CD8-positive, alpha-beta memory T cell (primary cell): Measurements from ENCODE around the gene FRMD4A. TPM values are rescaled to one million over a fixed set of nuclear protein-coding genes. Genes with fewer than 3 reads are reported as not detected.
A peak's percentile ranks its signal among the peaks of the same experiment; 100 is the strongest.
"Not testable (repeated sequence)": the region's sequence is repeated elsewhere in the genome, so short reads cannot be mapped to it uniquely, and the experiment has no call there.

Experiments used
- CTCF ChIA-PET: fragments of 350-600 bp; sonication (Branson Sonifier 250); formaldehyde crosslinking; loops from one replicate; lab custom pipeline; 2021; ENCODE audit warnings: antibody characterized with exemption; lab: Charles Lee
- POLR2A ChIA-PET: fragments of 350-600 bp; sonication (Branson Sonifier 250); formaldehyde crosslinking; loops from one replicate; lab custom pipeline; 2021; ENCODE audit warnings: antibody characterized with exemption; lab: Charles Lee
- DNase-seq, 5 donors: peaks; one replicate each; pipeline versions ENCODE4 v3.0.0 to v3.0.0-alpha.2; 2020 to 2022; ENCODE audit warnings: mixed read lengths in 1 of 5
- H3K27ac ChIP-seq: one replicate; pipeline ENCODE4 v1.7.0; 2013; ENCODE audit warnings: low read depth, mild to moderate bottlenecking, low read length, moderate library complexity
- H3K27me3 ChIP-seq: 2 replicates; pipeline ENCODE4 v1.7.0; 2013; ENCODE audit warnings: low read length, mild to moderate bottlenecking; ENCODE audit not compliant: insufficient read depth, poor library complexity, severe bottlenecking
- H3K36me3 ChIP-seq: 2 replicates; pipeline ENCODE4 v1.7.0; 2013; ENCODE audit warnings: mild to moderate bottlenecking, low read length, moderate library complexity; ENCODE audit not compliant: insufficient read depth
- H3K4me1 ChIP-seq: 2 replicates; pipeline ENCODE4 v1.7.0; 2013; ENCODE audit warnings: mild to moderate bottlenecking, low read length, moderate library complexity; ENCODE audit not compliant: insufficient read depth
- H3K4me3 ChIP-seq: 2 replicates; pipeline ENCODE4 v1.7.0; 2013; ENCODE audit warnings: mild to moderate bottlenecking, low read length
- H3K9me3 ChIP-seq: 2 replicates; pipeline ENCODE4 v1.7.0; 2013; ENCODE audit warnings: mild to moderate bottlenecking, low read length
- H3K27ac Mint-ChIP-seq, 8 donors: one replicate each; pipeline ENCODE4 v1.8.0; 2020 to 2021; ENCODE audit warnings: mixed read lengths in 8 of 8, mild to moderate bottlenecking in 6 of 8, inconsistent platforms in 3 of 8, moderate library complexity in 3 of 8
- H3K27me3 Mint-ChIP-seq, 2 donors: one replicate each; pipeline ENCODE4 v1.8.0; 2020 to 2021; ENCODE audit warnings: mixed read lengths in 2 of 2, mild to moderate bottlenecking in 1 of 2, moderate library complexity in 1 of 2
- H3K36me3 Mint-ChIP-seq, 3 donors: one replicate each; pipeline ENCODE4 v1.8.0; 2020 to 2021; ENCODE audit warnings: mixed read lengths in 3 of 3, inconsistent platforms in 1 of 3, mild to moderate bottlenecking in 1 of 3
- H3K4me1 Mint-ChIP-seq, 3 donors: one replicate each; pipeline ENCODE4 v1.8.0; 2020 to 2021; ENCODE audit warnings: mixed read lengths in 3 of 3, inconsistent platforms in 1 of 3, mild to moderate bottlenecking in 1 of 3
- H3K4me3 Mint-ChIP-seq, 7 donors: one replicate each; pipeline ENCODE4 v1.8.0; 2020 to 2021; ENCODE audit warnings: mixed read lengths in 7 of 7, mild to moderate bottlenecking in 6 of 7, moderate library complexity in 4 of 7, inconsistent platforms in 2 of 7
- H3K9me3 Mint-ChIP-seq, 5 donors: one replicate each; pipeline ENCODE4 v1.8.0; 2020 to 2022; ENCODE audit warnings: mixed read lengths in 5 of 5, mild to moderate bottlenecking in 3 of 5, moderate library complexity in 2 of 5, inconsistent platforms in 1 of 5
- polyA plus RNA-seq: library from polyadenylated mRNA; unstranded; fragments of 300-500 nt; fragmentation: Illumina TruSeq; gene quantifications from one replicate; pipeline ENCODE4 v1.2.3, GENCODE V29; 2021
- total RNA-seq, 2 experiments: library from RNA; stranded (reverse); gene quantifications; one replicate each; pipeline ENCODE4 v1.2.3, GENCODE V29; 2021

Gene FRMD4A
- total and polyA plus RNA-seq, 3 experiments from 2014 or later: 0.21 to 2.7 (median 2.1) TPM

DNA sequence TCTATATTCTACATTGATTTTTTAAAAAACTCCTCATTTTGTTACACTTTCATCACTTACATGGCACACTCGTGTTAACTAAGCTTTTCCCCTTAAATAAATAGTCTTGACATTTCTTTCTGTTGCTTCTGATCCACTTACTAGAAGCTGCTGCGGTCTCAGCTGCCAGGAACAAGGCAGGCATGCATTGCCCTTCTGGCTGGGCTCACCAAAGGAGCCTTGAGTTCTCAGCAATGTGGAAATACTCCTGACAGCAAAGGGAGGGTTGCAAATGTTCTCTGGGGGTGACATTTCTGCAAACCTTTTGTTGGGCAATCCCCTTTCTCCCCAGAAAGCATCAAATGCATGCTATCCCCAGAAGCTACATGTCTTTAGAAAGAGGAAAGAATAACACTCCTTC lies 393.9 kb downstream of the FRMD4A start:
- H3K27me3 Mint-ChIP-seq: peaks cover 11 to 29% of the 10 kb centered on the region in 2 donors
- H3K4me1 Mint-ChIP-seq: no peaks in the 10 kb centered on the region
- Histone ChIP-seq H3K27me3 (no peaks in the 10 kb centered on the region), H3K4me3 (no peak overlapping the region), H3K27ac (no peak overlapping the region), H3K4me1 (no peaks in the 10 kb centered on the region), H3K9me3 (no peaks in the 10 kb centered on the region), H3K36me3 (no peaks in the 10 kb centered on the region)
- H3K27ac Mint-ChIP-seq: peak overlapping the region in 1 of 8 donors; percentile 55
- POLR2A ChIA-PET: no interaction called here
- no peak for DNase-seq
- H3K9me3 Mint-ChIP-seq: peaks cover 0 to 2% (median 0%) of the 10 kb centered on the region in 5 donors
- H3K4me3 Mint-ChIP-seq: no peak overlapping the region
- CTCF ChIA-PET: no interaction called here
- peaks cover 0 to 8% (median 2%) of the 10 kb centered on the region in 3 donors for H3K36me3 Mint-ChIP-seq

DNA sequence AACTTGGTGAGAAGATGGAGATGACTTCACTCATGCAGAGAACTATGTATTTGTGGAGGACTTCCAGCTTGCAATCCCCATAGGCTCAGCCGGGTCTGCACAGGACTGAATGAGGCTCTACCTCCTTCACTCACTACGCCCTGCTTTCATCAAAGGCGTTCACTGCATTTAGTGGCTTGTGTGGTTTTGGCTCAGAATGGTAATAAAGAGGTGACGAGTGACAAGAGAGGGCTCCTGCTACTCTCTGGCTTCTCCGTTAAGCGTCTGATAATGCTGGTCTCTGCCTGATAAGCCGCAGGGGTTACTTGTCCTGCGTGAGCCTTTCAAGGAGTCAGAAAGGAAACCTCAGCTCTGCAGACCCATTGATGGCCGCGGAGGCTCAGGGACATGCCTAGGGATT lies 400.6 kb downstream of the FRMD4A start:
- H3K27ac ChIP-seq: no peak overlapping the region
- Mint-ChIP-seq H3K27ac (peak overlapping the region in 5 of 8 donors; percentile 9 to 64 (median 47)), H3K4me1 (peaks cover 11 to 20% (median 16%) of the 10 kb centered on the region in 3 donors), H3K9me3 (peaks cover 0 to 2% (median 0%) of the 10 kb centered on the region in 5 donors), H3K4me3 (peak overlapping the region in 4 of 7 donors; percentile 23 to 62 (median 46)), H3K36me3 (no peaks in the 10 kb centered on the region), H3K27me3 (peaks cover 2 to 14% of the 10 kb centered on the region in 2 donors)
- H3K27me3 ChIP-seq: no peaks in the 10 kb centered on the region
- no peaks in the 10 kb centered on the region for H3K9me3 ChIP-seq
- POLR2A ChIA-PET: no interaction called here
- no peak overlapping the region for H3K4me3 ChIP-seq
- peak in 4 of 5 donors; percentile 2 to 64 (median 45) for DNase-seq
- H3K36me3 ChIP-seq: no peaks in the 10 kb centered on the region
- peaks cover 10% of the 10 kb centered on the region for H3K4me1 ChIP-seq
- CTCF ChIA-PET: interaction anchor here (1.2 kb wide), 1 partner anchor 12 kb away, joined by 3 read pairs; no protein-coding TSS in a partner anchor

DNA sequence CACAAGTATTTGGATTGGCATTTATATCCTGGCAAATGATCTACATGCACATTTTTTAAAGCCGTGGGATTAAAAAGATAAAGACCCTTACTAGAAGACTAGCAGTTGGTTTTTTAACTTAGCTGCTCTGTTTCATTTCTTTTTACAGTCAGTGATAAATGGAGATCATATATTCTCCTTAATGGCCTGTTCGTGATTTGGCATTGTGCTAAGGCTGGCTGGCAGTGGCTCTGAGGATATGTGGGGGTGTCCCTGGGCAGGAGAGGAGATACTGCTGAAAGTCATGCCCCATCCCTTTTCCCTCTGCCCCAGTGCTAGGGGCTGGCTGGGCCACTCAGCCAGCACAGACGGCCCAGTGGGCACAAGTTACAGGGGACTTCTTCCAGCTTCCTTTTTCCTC lies 402.3 kb downstream of the FRMD4A start:
- Histone ChIP-seq H3K9me3 (no peaks in the 10 kb centered on the region), H3K36me3 (no peaks in the 10 kb centered on the region), H3K27me3 (no peaks in the 10 kb centered on the region), H3K4me1 (peaks cover 10% of the 10 kb centered on the region), H3K27ac (no peak overlapping the region), H3K4me3 (no peak overlapping the region)
- ChIA-PET CTCF (no interaction called here), POLR2A (no interaction called here)
- H3K4me3 Mint-ChIP-seq: no peak overlapping the region
- no peaks in the 10 kb centered on the region for H3K9me3 Mint-ChIP-seq
- H3K27me3 Mint-ChIP-seq: peaks cover under 1 to 14% of the 10 kb centered on the region in 2 donors
- no peaks in the 10 kb centered on the region for H3K36me3 Mint-ChIP-seq
- H3K27ac Mint-ChIP-seq: peak overlapping the region in 1 of 8 donors; percentile 42
- H3K4me1 Mint-ChIP-seq: peaks cover 11 to 20% (median 16%) of the 10 kb centered on the region in 3 donors
- DNase-seq: no peak

DNA sequence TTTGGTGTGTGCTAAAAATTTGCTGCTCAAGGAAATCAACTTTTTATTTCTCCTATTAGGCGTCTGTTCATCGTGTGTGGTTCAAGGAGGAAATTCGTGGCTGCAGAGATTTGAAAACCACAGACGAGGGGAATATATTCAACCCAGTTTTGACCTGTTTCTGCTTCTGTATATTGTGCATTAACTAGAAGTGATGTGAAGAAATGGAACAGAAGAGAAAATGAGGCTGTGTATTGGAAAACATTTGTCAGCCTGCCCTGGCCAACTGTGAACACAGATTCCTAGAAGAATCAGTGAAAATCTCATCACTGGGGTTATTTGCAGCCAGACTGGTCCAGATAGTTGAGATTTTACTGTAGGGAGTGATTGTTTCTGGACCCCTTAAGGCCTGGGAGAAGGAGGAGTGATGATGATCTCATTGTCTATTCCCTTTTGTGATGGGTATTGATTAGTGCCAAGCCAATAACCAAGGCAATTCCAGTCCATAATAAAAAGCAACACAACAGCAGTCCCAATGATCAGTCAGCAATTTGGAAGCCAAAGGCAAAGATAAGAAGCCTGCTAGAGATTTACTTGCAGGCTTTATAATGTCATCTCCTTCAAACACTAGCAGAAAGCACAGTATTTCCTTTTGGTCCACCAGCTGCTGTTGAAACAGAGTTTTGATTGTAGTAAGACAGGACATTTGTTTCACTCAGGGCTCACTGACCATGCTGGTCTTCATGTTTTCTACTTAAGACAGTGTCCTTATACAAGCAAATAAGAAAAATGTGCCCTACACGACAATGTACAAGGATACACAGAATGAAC lies 404.5 kb downstream of the FRMD4A start:
- Histone ChIP-seq H3K4me1 (peaks cover 10% of the 10 kb centered on the region), H3K4me3 (no peak overlapping the region), H3K36me3 (no peaks in the 10 kb centered on the region), H3K27me3 (no peaks in the 10 kb centered on the region), H3K9me3 (no peaks in the 10 kb centered on the region), H3K27ac (no peak overlapping the region)
- no peak for DNase-seq
- Mint-ChIP-seq H3K4me3 (no peak overlapping the region), H3K4me1 (peaks cover 11 to 20% (median 16%) of the 10 kb centered on the region in 3 donors), H3K27me3 (peaks cover under 1 to 7% of the 10 kb centered on the region in 2 donors), H3K36me3 (no peaks in the 10 kb centered on the region), H3K9me3 (no peaks in the 10 kb centered on the region), H3K27ac (peak overlapping the region in 1 of 8 donors; percentile 16)
- CTCF ChIA-PET: no interaction called here
- POLR2A ChIA-PET: no interaction called here

DNA sequence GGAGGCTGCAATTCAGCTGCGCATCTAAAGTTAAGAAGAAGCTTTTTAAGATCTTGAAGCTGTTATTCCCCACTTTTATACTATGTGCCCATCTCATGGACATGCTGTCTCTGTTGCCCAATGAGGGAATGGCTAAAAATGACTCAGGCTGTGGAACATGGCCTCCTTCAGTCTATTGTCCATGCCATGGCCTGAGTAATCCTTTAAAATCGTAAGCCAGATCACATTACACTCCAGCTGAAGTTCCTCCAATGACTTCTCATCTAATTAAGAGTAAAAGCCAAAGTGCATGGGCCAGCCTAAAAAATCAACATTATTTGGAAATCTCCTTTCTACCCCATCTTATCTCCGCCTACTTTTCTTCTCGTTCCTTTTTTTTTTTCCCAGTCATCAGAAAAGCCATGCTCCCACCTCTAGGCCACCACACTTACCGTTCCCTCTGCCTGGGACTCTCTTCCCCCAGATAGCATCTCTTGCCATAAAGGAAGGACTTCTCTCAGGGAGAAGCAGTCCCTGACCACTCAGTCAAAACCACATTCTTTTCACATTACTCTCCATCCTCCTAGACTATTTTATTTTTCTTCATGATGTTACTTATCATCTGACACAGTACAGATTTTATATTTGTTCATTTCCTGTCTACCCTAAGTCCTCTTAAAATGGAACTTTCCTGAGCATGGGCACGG lies 406.5 kb downstream of the FRMD4A start:
- H3K27ac ChIP-seq: no peak overlapping the region
- no peaks in the 10 kb centered on the region for H3K4me1 ChIP-seq
- POLR2A ChIA-PET: no interaction called here
- Mint-ChIP-seq H3K4me3 (no peak overlapping the region), H3K4me1 (peaks cover 4 to 6% (median 4%) of the 10 kb centered on the region in 3 donors), H3K36me3 (no peaks in the 10 kb centered on the region), H3K27ac (no peak overlapping the region), H3K27me3 (peaks cover 1 to 7% of the 10 kb centered on the region in 2 donors), H3K9me3 (no peaks in the 10 kb centered on the region)
- H3K4me3 ChIP-seq: no peak overlapping the region
- no peak for DNase-seq
- H3K27me3 ChIP-seq: no peaks in the 10 kb centered on the region
- CTCF ChIA-PET: interaction anchor here (1.3 kb wide), 1 partner anchor 14 kb away, joined by 3 read pairs; no protein-coding TSS in a partner anchor
- H3K36me3 ChIP-seq: no peaks in the 10 kb centered on the region
- no peaks in the 10 kb centered on the region for H3K9me3 ChIP-seq

DNA sequence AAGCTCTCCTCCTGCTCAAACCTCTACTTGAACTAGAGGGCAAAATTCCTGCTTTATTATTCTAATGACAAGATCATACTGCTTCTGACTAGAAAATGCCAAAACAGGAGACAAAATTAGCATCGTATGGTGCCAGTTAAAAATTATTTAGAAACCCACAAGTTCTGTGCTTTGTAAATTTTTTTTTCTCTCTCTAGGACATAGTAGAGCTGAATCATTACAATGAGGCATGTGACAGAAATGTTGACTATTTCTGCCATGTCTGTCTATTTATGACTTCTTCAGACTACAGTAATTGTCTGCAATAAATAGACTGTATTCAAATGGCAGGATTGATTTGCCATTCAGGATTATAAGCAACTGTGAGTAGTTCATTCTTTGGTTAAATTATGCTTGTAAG lies 408.1 kb downstream of the FRMD4A start:
- DNase-seq: no peak
- no peaks in the 10 kb centered on the region for H3K9me3 Mint-ChIP-seq
- ChIA-PET CTCF (no interaction called here), POLR2A (no interaction called here)
- no peak overlapping the region for H3K4me3 Mint-ChIP-seq
- Histone ChIP-seq H3K9me3 (no peaks in the 10 kb centered on the region), H3K4me1 (no peaks in the 10 kb centered on the region), H3K27me3 (no peaks in the 10 kb centered on the region), H3K36me3 (no peaks in the 10 kb centered on the region), H3K4me3 (no peak overlapping the region), H3K27ac (no peak overlapping the region)
- H3K27ac Mint-ChIP-seq: no peak overlapping the region
- no peaks in the 10 kb centered on the region for H3K36me3 Mint-ChIP-seq
- peaks cover 4 to 6% (median 4%) of the 10 kb centered on the region in 3 donors for H3K4me1 Mint-ChIP-seq
- peaks cover 1 to 7% of the 10 kb centered on the region in 2 donors for H3K27me3 Mint-ChIP-seq

DNA sequence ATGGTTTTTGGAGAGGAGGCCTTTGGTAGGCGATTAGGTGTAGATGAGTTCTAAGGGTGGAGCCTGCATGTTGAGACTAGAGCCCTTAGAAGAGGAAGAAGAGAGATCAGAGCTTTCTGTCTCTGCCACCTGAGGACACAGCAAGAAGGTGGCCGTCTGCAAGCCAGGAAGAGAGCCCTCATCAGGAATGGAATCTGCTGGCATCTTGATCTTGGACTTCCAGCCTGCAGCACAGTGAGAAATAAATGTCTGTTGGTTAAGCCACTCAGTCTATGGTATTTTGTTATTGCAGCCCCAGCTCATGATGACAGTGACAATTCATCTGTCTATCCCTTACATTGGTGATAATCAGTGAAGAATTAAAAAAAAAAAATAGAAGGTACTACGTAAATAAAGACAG lies 408.8 kb downstream of the FRMD4A start:
- POLR2A ChIA-PET: no interaction called here
- DNase-seq: no peak
- Mint-ChIP-seq H3K27me3 (peaks cover 1 to 7% of the 10 kb centered on the region in 2 donors), H3K36me3 (no peaks in the 10 kb centered on the region), H3K27ac (no peak overlapping the region), H3K9me3 (no peaks in the 10 kb centered on the region), H3K4me3 (no peak overlapping the region), H3K4me1 (peaks cover 4 to 6% (median 4%) of the 10 kb centered on the region in 3 donors)
- Histone ChIP-seq H3K4me1 (no peaks in the 10 kb centered on the region), H3K9me3 (no peaks in the 10 kb centered on the region), H3K36me3 (no peaks in the 10 kb centered on the region), H3K27me3 (no peaks in the 10 kb centered on the region), H3K4me3 (no peak overlapping the region), H3K27ac (no peak overlapping the region)
- CTCF ChIA-PET: no interaction called here

DNA sequence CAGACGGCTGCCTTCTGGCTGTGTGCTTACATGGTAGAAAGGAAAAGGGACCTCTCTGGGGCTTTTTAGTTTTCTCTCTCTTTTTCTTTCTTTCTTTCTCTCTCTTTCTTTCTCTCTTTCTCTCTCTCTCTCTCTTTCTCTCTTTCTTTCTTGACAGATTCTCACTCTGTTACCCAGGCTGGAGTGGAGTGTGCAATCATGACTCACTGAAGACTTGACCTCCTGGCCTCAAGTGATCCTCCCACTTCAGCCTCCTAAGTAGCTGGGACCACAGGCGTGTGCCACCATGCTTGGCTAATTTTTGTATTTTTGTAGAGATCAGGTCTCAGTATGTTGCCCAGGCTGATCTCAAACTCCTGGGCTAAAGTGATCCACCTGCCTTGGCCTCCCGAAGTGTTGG lies 409.6 kb downstream of the FRMD4A start:
- H3K9me3 Mint-ChIP-seq, H3K27ac Mint-ChIP-seq, DNase-seq, H3K4me3 ChIP-seq, H3K4me3 Mint-ChIP-seq, H3K27me3 ChIP-seq, POLR2A ChIA-PET, H3K36me3 ChIP-seq, H3K9me3 ChIP-seq, CTCF ChIA-PET, H3K36me3 Mint-ChIP-seq, H3K27ac ChIP-seq, H3K27me3 Mint-ChIP-seq, H3K4me1 ChIP-seq, H3K4me1 Mint-ChIP-seq: not testable (repeated sequence)
